Measurements from ENCODE around the gene KREMEN1. TPM values are rescaled to one million over a fixed set of nuclear protein-coding genes. Genes with fewer than 3 reads are reported as not detected.

Gene KREMEN1
- total and polyA plus RNA-seq, 9 of the 15 experiments (the other 6 are each of a cell fraction or from before 2014, with no cell fraction given), result 0.69 to 11.5 (median 4.3) TPM

GRCh38 chr22:29134448-29134847, 61.6 kb downstream of the KREMEN1 start:
- intact Hi-C loops (cut with micrococcal nuclease) (no loop called here), in situ Hi-C loops (cut with MboI) (no loop called here)
- no peaks in the 10 kb centered on the region for H3K9me3 ChIP-seq (replicated peaks; ENCODE audit: control insufficient read depth, insufficient read depth, low read depth, low read length)
- H3K36me3 ChIP-seq (ENCODE audit: control insufficient read depth, insufficient read depth, low read length), result peaks cover 4% of the 10 kb centered on the region; the same call in 1 of the 3 replicates
- H3K9me1 ChIP-seq (ENCODE audit: control insufficient read depth, insufficient read depth, low read length), result no peaks in the 10 kb centered on the region
- no peak for ATAC-seq
- no peak overlapping the region for H2AFZ ChIP-seq (ENCODE audit: low read depth, low read length)
- no peak overlapping the region for H3K4me2 ChIP-seq (ENCODE audit: insufficient read depth, low read length)
- H3K9ac ChIP-seq (ENCODE audit: insufficient read depth in 1 of 2, low read depth in 2 of 2, low read length in 2 of 2), result no peak overlapping the region
- peaks cover 3 to 4% of the 10 kb centered on the region in 2 experiments; a peak in 3 of 5 replicates for H3K4me1 ChIP-seq (replicated peaks in 1 of 2; ENCODE audit: control insufficient read depth in 2 of 2, insufficient read depth in 2 of 2, low read length in 2 of 2)
- DNase-seq (ENCODE audit: extremely low read depth in 1 of 4, low spot score in 3 of 4), result no peak
- CTCF ChIA-PET (ENCODE audit: low intra/inter-chr PET ratio), result no interaction called here
- no peak overlapping the region for H3K27ac ChIP-seq (ENCODE audit: extremely low read depth, low read depth, low read length)
- no peaks in the 10 kb centered on the region for H4K20me1 ChIP-seq (replicated peaks; ENCODE audit: control insufficient read depth, insufficient read depth, low read length)
- no peaks in the 10 kb centered on the region for H3K27me3 ChIP-seq (ENCODE audit: control insufficient read depth in 2 of 2, insufficient read depth in 2 of 2, low read length in 2 of 2)
- no peak overlapping the region for H3K4me3 ChIP-seq
- WGBS (ENCODE audit: insufficient coverage, low coverage, missing lambda C conversion rate), result 81% methylated on average over 4 of the region's 4 CpGs
- H3K79me2 ChIP-seq (ENCODE audit: control insufficient read depth, insufficient read depth, low read length), result no peaks in the 10 kb centered on the region
- POLR2A ChIA-PET, result no interaction called here
- no peak for FAIRE-seq
- no TSS peak for BruUV-seq (replicated peaks)
- TF ChIP-seq ZNF431 (CRISPR knock-in tag; IDR thresholded peaks at IDR 0.05) (no peak), ID3 (CRISPR knock-in tag; IDR thresholded peaks at IDR 0.05) (no peak), ID3 (tag; IDR thresholded peaks at IDR 0.05) (no peak), NFIC (IDR thresholded peaks at IDR 0.05) (no peak), PCBP1 (IDR thresholded peaks at IDR 0.05; ENCODE audit: low read depth, low read length, poor library complexity, severe bottlenecking) (no peak), BRD4 (IDR thresholded peaks at IDR 0.05) (no peak), ESRRB (CRISPR knock-in tag; IDR thresholded peaks at IDR 0.05; ENCODE audit: borderline replicate concordance) (no peak), ZNF24 (IDR thresholded peaks at IDR 0.05) (no peak), CXXC5 (CRISPR knock-in tag; IDR thresholded peaks at IDR 0.05) (no peak), AFF1 (IDR thresholded peaks at IDR 0.05; ENCODE audit: low read depth in 1 of 2, partially characterized antibody in 2 of 2) (no peak), RBM15 (IDR thresholded peaks at IDR 0.05; ENCODE audit: insufficient read depth, low read length) (no peak), ATF7 (IDR thresholded peaks at IDR 0.05) (no peak), ZNF592 (IDR thresholded peaks at IDR 0.05) (no peak), ZFP36 (IDR thresholded peaks at IDR 0.05; ENCODE audit: low read depth, low read length, partially characterized antibody) (no peak), BCOR (IDR thresholded peaks at IDR 0.05) (no peak), MED1 (CRISPR knock-in tag; IDR thresholded peaks at IDR 0.05; ENCODE audit: borderline replicate concordance) (no peak)
